Upper lobe of left lung (tissue), 6 donors: Measurements from ENCODE around the gene TLE2. TPM values are rescaled to one million over a fixed set of nuclear protein-coding genes. Genes with fewer than 3 reads are reported as not detected.
A peak's percentile ranks its signal among the peaks of the same experiment; 100 is the strongest.

Experiments used
- ATAC-seq, 2 donors: fragments of 200-7000 bp; cut with Tn5 transposase; one replicate each; pipeline ENCODE4 v1.9.1; 2022; ENCODE audit warnings: mild to moderate bottlenecking in 2 of 2, moderate library complexity in 2 of 2; ENCODE audit not compliant: low FRiP score in 2 of 2
- DNase-seq, 2 donors: peaks; one replicate each; pipeline ENCODE4 v3.0.0-alpha.2; 2019 to 2020
- H3K27ac ChIP-seq, 4 donors: fragments of 200-600 bp; sonication (generic); one replicate each; pipeline ENCODE4 v1.5.1; 2016 to 2019
- H3K27me3 ChIP-seq, 4 donors: fragments of 200-600 bp; sonication (generic); one replicate each; pipeline ENCODE4 v1.5.1; 2017 to 2019
- H3K36me3 ChIP-seq, 4 donors: fragments of 200-600 bp; sonication (generic); one replicate each; pipeline ENCODE4 v1.5.1; 2016 to 2019
- H3K4me1 ChIP-seq, 4 donors: fragments of 200-600 bp; sonication (generic); one replicate each; pipeline ENCODE4 v1.5.1; 2018 to 2019
- H3K4me3 ChIP-seq, 4 donors: fragments of 200-600 bp; sonication (generic); one replicate each; pipeline ENCODE4 v1.5.1; 2017 to 2019; ENCODE audit warnings: mild to moderate bottlenecking in 2 of 4, moderate library complexity in 1 of 4
- H3K9me3 ChIP-seq, 4 donors: fragments of 200-600 bp; sonication (generic); one replicate each; pipeline ENCODE4 v1.5.1; 2018 to 2019
- EP300 ChIP-seq, 4 donors: sonication (generic); formaldehyde crosslinking; IDR thresholded peaks; one replicate each; pipeline ENCODE4 v1.5.1; 2017; ENCODE audit warnings: antibody characterized with exemption in 4 of 4, control low read depth in 2 of 4
- POLR2A ChIP-seq, 4 donors: fragments of 450-650 bp; IDR thresholded peaks; one replicate each; pipeline ENCODE4 v1.5.1; 2016 to 2017; ENCODE audit warnings: antibody characterized with exemption in 4 of 4, mild to moderate bottlenecking in 2 of 4
- POLR2AphosphoS5 ChIP-seq, 2 donors: sonication (generic); formaldehyde crosslinking; IDR thresholded peaks; one replicate each; pipeline ENCODE4 v1.5.1; 2017; ENCODE audit warnings: antibody characterized with exemption in 2 of 2
- WGBS, 2 donors: methylation state at CpG; one replicate each; pipeline ENCODE4 v1.1.5; 2017 to 2018; 5-methylcytosine and 5-hydroxymethylcytosine counted together
- total RNA-seq, 6 donors: library from RNA; depleted of rRNA in 4 of 6; stranded (reverse); fragments of >200 nt in 4 of 6; gene quantifications; one replicate each; pipeline versions ENCODE4 v1.1.0 to v1.2.1, GENCODE V29; 2016 to 2021
- TF ChIP-seq, protein P1 (sequence below), 6 experiments: fragments of 450-650 bp in 4 of 6; fragments of 200-600 bp in 2 of 6; sonication (generic) in 2 of 6; IDR thresholded peaks; one replicate each; pipeline ENCODE4 v1.5.1; 2016 to 2019; ENCODE audit warnings: antibody characterized with exemption in 6 of 6
- donor health status: DM: no; HTN: no; CAD: no; lungs with moderate emphysema.
- donor health status: DM: no; HTN: yes; CAD: no; lungs with severe emphysema.

The TLE2 gene
- total RNA-seq, 6 donors from 2014 or later, result 35.0 to 115 (median 56.0) TPM

DNA sequence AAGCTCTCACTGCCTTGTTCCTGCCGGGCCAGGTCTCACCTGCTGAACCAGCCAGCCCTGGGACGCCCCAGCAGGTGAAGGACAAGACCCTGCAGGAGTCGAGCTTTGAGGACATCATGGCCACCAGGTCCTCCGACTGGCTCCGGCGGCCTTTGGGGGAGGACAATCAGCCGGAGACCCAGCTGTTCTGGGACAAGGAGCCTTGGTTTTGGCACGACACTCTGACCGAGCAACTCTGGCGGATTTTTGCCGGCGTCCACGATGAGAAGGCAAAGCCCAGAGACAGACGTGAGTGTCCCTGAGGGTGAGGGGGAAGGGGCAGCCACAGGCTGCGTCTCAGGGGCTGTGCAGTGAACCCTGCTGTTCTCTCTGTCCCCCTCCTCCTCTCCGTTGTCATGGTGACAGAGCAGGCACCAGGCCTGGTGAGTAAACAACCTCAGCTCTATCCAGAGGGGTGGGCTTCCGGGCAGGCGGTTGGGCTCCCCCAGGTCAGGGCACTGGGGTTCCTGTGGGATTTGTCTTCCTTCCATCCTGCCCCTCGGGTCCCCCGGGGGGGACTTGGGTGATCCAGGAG lies 42.0 kb downstream of the TLE2 start:
- Histone ChIP-seq H3K27me3 (no peaks in the 10 kb centered on the region), H3K9me3 (no peaks in the 10 kb centered on the region), H3K36me3 (no peaks in the 10 kb centered on the region), H3K4me3 (no peak overlapping the region), H3K27ac (no peak overlapping the region), H3K4me1 (peaks cover 22 to 26% (median 24%) of the 10 kb centered on the region in 4 donors)
- DNase-seq (no peak), ATAC-seq (no peak)
- WGBS, 2 donors, result 50 to 64% methylated on average over 12 to 18 of the region's 20 CpGs
- TF ChIP-seq POLR2AphosphoS5 (IDR thresholded peaks at IDR 0.05), result no peak
- TF ChIP-seq, protein P1, sequence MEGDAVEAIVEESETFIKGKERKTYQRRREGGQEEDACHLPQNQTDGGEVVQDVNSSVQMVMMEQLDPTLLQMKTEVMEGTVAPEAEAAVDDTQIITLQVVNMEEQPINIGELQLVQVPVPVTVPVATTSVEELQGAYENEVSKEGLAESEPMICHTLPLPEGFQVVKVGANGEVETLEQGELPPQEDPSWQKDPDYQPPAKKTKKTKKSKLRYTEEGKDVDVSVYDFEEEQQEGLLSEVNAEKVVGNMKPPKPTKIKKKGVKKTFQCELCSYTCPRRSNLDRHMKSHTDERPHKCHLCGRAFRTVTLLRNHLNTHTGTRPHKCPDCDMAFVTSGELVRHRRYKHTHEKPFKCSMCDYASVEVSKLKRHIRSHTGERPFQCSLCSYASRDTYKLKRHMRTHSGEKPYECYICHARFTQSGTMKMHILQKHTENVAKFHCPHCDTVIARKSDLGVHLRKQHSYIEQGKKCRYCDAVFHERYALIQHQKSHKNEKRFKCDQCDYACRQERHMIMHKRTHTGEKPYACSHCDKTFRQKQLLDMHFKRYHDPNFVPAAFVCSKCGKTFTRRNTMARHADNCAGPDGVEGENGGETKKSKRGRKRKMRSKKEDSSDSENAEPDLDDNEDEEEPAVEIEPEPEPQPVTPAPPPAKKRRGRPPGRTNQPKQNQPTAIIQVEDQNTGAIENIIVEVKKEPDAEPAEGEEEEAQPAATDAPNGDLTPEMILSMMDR (IDR thresholded peaks at IDR 0.05), result no peak
- no peak for TF ChIP-seq EP300 (IDR thresholded peaks at IDR 0.05)
- no peak for TF ChIP-seq POLR2A (IDR thresholded peaks at IDR 0.05)

DNA sequence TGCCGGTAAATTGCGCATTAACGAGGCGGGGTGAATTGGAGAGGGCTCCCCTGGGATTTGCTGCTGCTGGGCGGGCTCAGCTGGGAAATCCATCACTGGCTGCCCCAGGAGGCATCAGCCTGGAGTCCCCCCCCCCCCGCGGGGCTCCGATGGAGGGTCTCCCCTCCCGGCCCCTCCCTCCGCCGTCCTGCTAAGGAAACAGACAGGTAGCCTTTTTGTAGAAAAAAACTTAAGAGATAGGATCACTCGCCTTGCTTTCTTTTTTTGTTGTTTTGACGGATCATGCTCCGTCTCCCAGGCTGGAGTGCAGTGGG lies 44.9 kb downstream of the TLE2 start:
- 3 to 5% methylated on average over 7 to 14 of the region's 14 CpGs for WGBS, 2 donors

DNA sequence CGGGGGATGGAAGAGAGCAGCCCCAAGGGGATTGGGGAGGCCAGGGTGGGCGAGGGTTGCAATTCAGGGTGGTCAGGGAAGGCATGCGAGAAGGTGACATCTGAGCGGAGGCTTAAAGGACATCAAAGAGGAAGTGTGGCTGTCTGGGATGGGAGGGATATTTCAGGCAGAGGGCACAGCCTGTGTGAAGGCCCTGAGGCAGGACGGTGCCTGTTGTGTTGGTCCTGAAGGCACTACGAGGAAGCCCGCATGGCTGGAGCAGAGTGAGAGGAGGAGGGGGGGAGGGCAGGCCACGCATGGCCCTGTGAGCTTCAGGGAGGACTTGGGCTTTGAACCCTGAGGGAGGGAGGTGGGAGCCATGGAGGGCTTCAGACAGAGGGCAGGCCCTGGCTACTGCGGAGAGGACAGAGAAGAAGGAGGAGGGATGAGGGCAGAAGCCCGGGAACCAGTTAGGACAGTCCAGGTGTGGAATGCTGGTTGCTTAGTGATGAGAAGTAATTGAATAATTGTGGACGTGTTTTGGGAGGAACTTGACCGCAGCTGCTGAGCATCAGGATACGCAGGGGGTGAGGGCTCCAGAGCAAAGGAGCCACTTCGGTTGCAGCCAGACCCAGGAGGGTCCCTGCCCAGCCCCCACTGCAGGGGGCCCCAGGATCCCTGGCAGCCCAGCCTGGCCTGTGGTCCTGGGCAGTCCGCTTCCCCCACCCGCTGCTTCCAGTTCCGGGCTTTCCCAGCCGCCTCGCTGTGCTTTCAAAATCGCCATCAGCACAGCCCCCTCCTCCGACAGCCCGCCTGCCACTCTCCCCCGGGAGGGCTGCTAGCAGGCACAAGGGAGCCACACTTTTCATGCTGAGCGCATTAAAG lies 45.5 kb downstream of the TLE2 start:
- Histone ChIP-seq H3K27me3 (no peaks in the 10 kb centered on the region), H3K27ac (peak overlapping the region; percentile 68 to 90 (median 86)), H3K36me3 (no peaks in the 10 kb centered on the region), H3K4me1 (peaks cover 25 to 40% (median 35%) of the 10 kb centered on the region in 4 donors), H3K9me3 (no peaks in the 10 kb centered on the region), H3K4me3 (peak overlapping the region in 3 of 4 donors; percentile 35 to 46 (median 44))
- DNase-seq (peak in 1 of 2 donors; percentile 66), ATAC-seq (peak; percentile 42 to 62)
- TF ChIP-seq POLR2A (IDR thresholded peaks at IDR 0.05), result no peak
- TF ChIP-seq, protein P1 (IDR thresholded peaks at IDR 0.05), result no peak
- TF ChIP-seq EP300 (IDR thresholded peaks at IDR 0.05), result peak in 1 of 4 donors; percentile 77
- peak; percentile 29 to 75 for TF ChIP-seq POLR2AphosphoS5 (IDR thresholded peaks at IDR 0.05)
- WGBS, 2 donors, result 10 to 15% methylated on average over 14 to 24 of the region's 24 CpGs

More for the DNA sequence above, 44.9 kb downstream of the TLE2 start:
- Histone ChIP-seq H3K9me3 (no peaks in the 10 kb centered on the region), H3K27me3 (no peaks in the 10 kb centered on the region), H3K27ac (peak overlapping the region; percentile 68 to 90 (median 86)), H3K36me3 (no peaks in the 10 kb centered on the region), H3K4me3 (peak overlapping the region in 3 of 4 donors; percentile 35 to 46 (median 44)), H3K4me1 (peaks cover 25 to 36% (median 31%) of the 10 kb centered on the region in 4 donors)
- no peak for DNase-seq
- ATAC-seq, result no peak
- TF ChIP-seq POLR2A (IDR thresholded peaks at IDR 0.05) (no peak), POLR2AphosphoS5 (IDR thresholded peaks at IDR 0.05) (no peak), EP300 (IDR thresholded peaks at IDR 0.05) (no peak)
- TF ChIP-seq, protein P1 (IDR thresholded peaks at IDR 0.05), result no peak

DNA sequence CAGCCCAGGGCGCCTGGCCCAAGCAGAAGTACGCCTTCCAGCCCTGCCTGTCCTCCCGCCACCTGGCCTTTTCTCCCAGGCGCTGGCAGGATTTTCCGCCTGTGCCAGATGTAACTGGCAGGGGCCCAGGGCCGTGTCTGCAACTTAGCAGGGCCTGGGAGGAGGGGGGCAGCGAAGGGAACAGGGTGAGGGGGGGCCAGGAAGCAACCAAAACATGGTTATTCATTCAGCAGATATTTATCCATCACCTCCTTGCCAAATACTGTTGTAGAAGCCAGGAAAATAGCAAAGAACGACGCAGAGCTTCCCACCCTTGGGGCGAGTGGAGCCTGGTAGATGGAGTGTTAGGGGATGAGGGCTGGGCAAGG lies 46.1 kb downstream of the TLE2 start:
- TF ChIP-seq, protein P1 (IDR thresholded peaks at IDR 0.05), result no peak
- TF ChIP-seq POLR2A (IDR thresholded peaks at IDR 0.05) (no peak), POLR2AphosphoS5 (IDR thresholded peaks at IDR 0.05) (peak; percentile 59 to 73), EP300 (IDR thresholded peaks at IDR 0.05) (no peak)
- H3K4me3 ChIP-seq, result no peak overlapping the region
- peaks cover 29 to 46% (median 41%) of the 10 kb centered on the region in 4 donors for H3K4me1 ChIP-seq
- H3K27me3 ChIP-seq, result no peaks in the 10 kb centered on the region
- DNase-seq (peak; percentile 79 to 86), ATAC-seq (peak; percentile 70)
- peak overlapping the region; percentile 68 to 90 (median 86) for H3K27ac ChIP-seq
- no peaks in the 10 kb centered on the region for H3K36me3 ChIP-seq
- WGBS, 2 donors, result 1 to 12% methylated on average over 4 to 9 of the region's 10 CpGs
- no peaks in the 10 kb centered on the region for H3K9me3 ChIP-seq
